ENCODE data around the gene KNL1.
"Not testable (repeated sequence)": the region's sequence is repeated elsewhere in the genome, so short reads cannot be mapped to it uniquely, and the experiment has no call there.

The KNL1 gene

DNA sequence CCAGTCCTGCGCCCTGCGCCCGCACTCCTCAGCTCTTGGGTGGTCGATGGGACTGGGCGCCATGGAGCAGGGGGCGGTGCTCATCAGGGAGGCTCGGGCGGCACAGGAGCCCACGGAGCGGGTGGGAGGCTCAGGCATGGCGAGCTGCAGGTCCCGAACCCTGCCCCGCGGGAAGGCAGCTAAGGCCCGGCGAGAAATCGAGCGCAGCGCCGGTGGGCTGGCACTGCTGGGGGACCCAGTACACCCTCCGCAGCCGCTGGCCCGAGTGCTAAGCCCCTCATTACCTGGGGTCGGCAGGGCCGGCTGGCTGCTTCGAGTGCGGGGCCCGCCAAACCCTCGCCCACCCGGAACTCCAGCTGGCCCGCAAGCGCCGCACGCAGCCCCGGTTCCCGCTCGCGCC lies 82.9 kb downstream of the KNL1 start:
- DNase-seq (ENCODE audit: low read depth), result not testable (repeated sequence)

DNA sequence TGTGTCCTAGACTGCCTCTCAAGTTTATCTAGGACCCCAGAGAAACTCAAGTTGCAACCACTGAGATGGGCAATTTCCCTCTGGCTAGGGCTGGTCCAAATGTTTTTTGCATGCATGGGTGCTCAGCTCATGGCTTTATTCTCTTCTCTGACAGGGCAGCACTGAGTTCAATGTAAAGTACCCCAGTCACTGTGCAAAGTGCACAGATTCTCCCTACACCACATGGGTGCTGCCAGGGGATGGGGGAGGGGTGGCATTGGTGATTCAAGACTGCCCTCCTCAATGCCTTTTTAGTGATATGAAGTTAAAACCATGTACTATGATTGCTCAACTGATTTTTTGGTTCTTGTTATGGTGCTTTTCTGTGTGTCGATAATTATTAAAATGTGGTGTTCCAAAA lies 86.1 kb downstream of the KNL1 start:
- DNase-seq (ENCODE audit: low read depth), result no peak

DNA sequence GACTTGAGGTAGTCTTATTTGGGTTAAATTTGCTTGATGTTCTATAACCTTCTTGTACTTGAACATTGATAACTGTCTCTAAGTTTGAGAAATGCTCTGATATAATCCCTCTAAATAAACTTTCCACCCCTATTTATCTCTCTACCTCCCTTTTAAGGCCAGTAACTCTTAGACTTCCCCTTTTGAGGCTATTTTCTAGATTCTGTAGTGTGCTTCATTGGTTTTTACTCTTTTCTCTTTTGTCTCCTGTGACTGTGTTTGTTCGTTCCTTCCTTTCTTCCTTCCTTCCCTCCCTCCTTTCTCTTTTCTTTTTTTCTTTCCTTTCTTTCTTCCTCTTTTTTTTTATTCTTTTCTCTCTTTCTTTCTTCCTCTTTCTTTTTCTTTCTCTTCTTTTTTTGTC lies 86.9 kb downstream of the KNL1 start:
- not testable (repeated sequence) for DNase-seq (ENCODE audit: low read depth)

DNA sequence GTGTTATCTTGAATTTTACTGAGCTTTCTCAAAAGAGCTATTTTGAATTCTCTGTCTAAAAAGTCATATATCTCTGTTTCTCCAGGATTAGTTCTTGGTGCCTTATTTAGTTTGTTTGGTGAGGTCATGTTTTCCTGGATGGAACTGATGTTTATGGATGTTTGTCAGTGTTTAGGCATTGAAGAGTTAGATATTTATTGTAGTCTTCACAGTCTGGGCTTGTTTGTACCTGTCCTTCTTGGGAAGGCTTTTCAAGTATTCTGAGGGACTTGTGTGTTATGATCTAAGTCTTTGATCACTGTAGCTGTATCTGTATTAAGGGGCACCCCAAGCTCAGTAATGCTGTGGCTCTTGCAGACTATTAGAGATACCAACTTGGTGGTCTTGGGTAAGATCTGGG lies 90.3 kb downstream of the KNL1 start:
- DNase-seq (ENCODE audit: low read depth), result no peak

DNA sequence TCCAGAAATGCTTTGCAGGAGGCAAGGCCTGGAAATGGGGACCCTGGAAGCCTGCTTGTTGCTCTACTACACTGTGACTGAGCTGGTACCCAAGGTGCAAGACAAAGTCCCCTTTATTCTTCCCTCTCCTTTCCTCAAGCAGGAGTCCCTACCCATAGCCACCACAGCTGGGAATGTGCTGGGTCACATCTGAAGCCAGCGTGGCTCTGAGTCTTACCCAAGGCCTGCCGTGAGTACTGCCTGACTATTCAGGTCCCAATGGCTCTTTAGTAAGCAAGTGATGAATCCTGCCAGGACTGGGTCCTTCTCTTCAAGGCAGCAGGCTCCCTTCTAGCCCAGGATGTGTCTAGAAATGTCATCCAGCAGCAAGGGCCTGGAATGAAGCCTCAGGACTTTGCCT lies 91.3 kb downstream of the KNL1 start:
- DNase-seq (ENCODE audit: low read depth), result no peak

DNA sequence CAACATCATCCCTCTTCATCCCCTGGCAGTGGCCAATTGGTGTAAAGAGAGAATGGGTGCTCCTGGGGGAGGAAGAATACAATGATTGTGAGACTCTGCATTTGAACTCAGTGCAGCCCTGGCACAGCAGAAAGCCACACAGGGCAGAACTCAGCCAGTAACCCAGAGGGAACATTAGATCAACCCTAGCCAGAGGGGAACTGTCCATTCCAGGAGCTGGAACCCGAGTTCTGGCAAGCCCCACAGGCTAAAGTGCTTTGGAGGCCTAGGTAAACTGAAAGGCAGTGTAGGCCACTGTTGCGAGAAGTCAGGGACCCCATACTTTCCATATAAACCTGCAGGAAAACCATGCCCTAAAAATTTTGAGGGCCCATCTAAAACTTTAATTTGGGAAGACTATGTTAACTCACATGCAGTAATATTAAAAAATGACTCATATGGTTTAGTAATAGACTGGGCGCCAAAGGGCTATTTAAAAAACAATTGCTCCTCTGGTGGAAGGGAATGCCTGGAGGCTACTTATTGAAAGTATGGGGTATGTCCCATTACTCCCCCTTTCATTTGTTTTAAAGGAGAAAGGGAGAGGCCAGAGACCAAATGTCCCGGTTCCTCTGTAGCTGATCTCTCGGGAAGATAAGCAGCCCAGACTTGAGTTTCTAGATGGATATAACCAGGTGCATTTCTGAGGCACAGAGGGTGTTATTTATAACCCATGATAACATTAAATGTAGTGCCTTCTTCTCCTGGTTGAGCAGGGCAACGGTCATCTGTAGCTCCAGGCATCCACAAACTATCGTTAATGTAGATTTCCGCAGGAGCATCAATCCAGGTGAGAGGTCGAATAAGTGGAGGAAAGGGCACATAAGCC lies 95.1 kb downstream of the KNL1 start:
- DNase-seq (ENCODE audit: low read depth), result no peak

DNA sequence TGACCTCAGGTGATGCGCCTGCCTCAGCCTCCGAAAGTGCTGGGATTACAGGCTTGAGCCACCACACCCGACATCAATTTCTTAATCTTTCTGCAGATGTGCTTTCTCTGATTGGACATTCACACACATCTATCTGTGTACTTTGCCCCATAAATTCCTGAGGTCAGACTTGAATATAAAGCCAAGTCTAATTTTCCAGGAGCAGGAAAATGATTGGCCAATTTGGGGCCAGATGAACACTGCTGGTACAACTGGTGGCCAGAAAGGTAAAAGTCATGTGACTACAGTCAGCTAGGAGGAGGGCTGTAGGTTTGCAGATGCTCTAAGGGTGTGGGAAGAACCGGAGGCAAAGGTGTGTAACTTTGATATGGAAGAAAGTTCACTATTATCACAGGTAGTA lies 97.7 kb downstream of the KNL1 start:
- DNase-seq (ENCODE audit: low read depth), result no peak

DNA sequence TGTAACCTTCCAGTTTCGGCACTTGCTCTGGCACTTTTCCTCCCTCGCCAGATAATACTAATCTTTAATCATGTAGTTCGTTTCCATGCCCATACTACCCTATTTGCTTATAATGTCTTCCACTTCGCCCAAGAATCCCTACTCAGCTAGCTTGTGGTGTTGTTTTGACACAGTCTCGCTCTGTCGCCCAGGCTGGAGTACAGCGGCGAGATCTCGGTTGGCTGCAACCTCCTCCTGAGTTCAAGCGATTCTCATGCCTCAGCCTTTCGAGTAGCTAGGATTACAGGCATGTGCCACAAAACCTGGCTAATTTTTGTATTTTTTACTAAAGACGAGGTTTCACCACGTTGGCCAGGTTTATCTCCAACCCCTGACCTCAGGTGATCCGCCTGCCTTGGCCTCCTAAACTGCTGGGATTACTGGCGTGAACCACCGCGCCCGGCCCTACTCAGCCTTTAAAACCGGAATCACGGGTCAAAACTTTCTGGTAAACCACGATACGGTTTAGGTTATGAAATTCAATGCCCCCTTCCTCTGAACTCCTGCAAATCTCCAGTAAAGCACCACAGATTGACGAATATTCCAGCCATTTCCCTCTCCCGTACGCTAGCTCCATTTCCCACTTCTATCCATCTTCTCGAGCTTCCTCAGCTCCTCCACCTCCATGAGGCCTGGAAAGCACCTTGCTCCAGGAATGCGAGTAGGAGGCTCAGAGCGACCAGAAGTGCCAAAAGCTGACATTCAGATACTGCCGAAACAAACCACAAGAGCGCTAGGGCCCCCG lies 100.0 kb downstream of the KNL1 start:
- DNase-seq (ENCODE audit: low read depth), result no peak

DNA sequence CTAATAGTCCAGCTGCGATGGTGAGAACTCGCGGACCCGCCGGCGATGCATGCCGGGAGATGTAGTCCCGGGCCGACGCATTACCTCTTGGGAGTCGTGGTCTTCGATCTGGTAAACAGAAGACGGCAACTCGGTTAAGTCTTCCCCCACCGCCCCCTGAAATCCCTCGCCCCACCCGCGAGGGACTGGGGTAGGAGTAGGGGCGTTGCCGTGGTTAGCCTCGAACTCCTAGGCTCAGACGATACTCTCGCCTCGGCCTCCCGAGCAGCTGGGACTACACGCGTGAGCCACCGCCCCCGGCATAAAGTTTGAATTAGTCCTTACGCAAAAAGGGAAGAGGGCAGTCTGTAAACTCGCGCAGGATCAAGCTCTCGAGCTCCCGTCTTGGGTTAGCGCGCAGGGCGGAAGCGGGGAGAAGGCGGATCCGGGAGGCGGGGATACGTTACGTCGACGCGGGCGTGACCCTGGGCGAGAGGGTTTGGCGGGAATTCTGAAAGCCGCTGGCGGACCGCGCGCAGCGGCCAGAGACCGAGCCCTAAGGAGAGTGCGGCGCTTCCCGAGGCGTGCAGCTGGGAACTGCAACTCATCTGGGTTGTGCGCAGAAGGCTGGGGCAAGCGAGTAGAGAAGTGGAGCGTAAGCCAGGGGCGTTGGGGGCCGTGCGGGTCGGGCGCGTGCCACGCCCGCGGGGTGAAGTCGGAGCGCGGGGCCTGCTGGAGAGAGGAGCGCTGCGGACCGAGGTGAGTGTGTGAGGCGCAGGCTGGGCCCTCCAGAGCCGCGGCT lies 100.8 kb downstream of the KNL1 start, which contains the start of gene RAD51:
Gene RAD51 (plus strand): TSS at position 487 of the 781 bp plus-strand sequence. CDS start 3,585 bp downstream, outside the sequence.
- peak; percentile 83 for DNase-seq (ENCODE audit: low read depth)

DNA sequence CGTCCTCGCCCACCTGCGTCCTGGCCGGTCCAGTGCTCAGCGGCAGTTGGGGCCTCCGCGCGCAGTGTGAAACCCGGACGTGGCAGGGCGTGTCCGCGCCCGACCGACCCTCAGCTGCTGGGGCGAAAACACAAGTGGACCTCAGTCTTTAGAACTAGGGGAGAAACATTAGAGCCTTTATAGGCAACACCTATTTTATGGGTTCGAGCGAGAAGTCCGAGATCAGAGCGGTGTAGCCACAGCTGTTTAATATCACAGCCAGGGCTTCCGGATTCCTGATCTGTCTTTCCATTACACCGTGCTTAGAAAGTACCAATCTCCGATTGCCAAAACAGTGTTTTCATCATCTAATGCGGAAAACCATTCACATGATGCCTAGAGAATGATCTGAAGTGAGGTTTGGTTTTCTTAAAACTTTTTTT lies 101.4 kb downstream of the KNL1 start:
- DNase-seq (ENCODE audit: low read depth), result no peak

DNA sequence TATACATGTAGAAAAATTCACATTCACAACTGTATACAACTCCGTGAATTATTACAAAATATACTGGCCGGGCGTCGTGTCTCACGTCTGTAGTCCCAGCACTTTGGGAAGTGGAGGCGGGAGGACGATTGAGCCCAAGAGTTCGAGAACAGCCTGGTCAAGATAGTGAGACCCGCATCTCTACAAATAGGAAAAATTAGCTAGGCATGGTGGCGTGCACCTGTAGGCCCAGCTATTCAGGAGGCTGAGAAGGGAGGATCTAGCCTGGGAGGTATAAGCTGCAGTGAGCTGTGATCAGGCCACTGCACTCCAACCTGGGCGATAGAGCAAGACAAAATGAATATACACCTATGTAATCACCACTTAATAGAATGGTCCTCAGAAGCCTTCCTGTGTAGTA lies 102.2 kb downstream of the KNL1 start:
- no peak for DNase-seq (ENCODE audit: low read depth)

DNA sequence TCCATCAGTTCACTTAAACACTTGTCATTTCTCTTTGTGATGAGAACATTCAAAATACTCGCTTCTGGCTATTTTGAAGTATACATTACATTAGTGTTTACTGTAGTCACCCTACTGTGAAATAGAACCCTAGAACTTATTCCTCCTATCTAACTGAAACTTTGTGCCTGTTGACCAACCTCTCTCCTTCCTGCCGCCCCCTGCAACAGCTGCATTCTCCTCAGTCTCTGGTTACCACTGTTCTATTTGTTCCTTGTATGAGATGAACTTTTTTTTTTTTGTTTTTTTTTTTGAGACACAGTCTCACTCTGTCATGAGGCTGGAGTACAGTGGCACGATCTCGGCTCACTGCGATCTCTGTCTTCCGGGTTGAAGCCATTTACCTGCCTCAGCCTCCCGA lies 103.9 kb downstream of the KNL1 start:
- DNase-seq (ENCODE audit: low read depth), result no peak

DNA sequence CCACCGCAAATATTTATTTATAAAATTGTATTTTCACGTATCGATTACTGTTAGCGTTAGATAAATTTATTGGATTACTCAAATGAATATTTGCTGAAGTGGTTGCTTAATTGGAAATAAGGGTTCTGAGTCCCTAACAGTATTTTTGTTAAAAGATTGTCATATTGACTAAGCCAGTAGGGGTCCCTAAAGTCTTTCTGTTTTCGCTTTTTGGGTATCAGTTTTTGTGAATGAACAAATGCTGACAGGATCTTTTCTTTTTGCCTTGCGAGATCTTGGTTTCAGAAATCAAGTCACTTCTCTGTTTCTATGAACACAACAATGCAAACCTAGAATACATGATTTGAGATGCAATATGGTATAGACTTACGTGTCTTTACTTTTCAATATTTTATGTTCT lies 108.0 kb downstream of the KNL1 start:
- no peak for DNase-seq (ENCODE audit: low read depth)

DNA sequence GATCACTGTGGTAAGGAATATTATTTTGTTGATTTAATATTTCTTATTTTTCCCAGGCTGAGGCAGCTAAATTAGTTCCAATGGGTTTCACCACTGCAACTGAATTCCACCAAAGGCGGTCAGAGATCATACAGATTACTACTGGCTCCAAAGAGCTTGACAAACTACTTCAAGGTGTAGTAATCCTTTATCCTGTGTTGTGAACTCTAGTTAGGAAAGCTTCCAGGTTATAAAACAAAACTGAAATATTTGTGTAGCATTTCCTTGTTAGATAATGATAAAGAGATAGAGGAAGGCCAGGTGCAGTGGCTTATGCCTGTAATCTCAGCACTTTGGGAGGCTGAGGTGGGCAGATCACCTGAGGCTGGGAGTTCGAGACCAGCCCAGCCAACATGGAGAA lies 112.1 kb downstream of the KNL1 start:
- no peak for DNase-seq (ENCODE audit: low read depth)

All from stimulated activated CD8-positive, alpha-beta memory T cell treated with anti-CD3 and anti-CD28 coated beads, Interleukin-12 subunit alpha, Interleukin-12 subunit beta, amount 100 ng/mL, for 4 hours (primary cell).